Measurements from ENCODE around the gene SPESP1. TPM values are rescaled to one million over a fixed set of nuclear protein-coding genes. Genes with fewer than 3 reads are reported as not detected.

SPESP1 gene
- total RNA-seq: 1 to 10 TPM; 1.2 to 4.1 (median 2.2) TPM

- Histone ChIP-seq H3K27me3 (peaks cover 9% of the 10 kb centered on the region), H3K4me1 (no peaks in the 10 kb centered on the region), H3K9me3 (no peaks in the 10 kb centered on the region), H3K36me3 (no peaks in the 10 kb centered on the region), H3K4me3 (peak within 1 kb of the TSS; percentile 43), H3K27ac (no peak within 1 kb of the TSS)
- peak in 1 of 2 donors; percentile 66 for DNase-seq (ENCODE audit: low spot score in 2 of 2)
- TF ChIP-seq EP300 (IDR thresholded peaks at IDR 0.05) (no peak), CTCF (IDR thresholded peaks at IDR 0.05) (no peak), POLR2AphosphoS5 (IDR thresholded peaks at IDR 0.05) (no peak), POLR2A (IDR thresholded peaks at IDR 0.05) (no peak)
- 74% methylated on average over 58 of the region's 72 CpGs for WGBS
These were observed at the start of gene SPESP1 for GRCh38 chr15:68930268-68931022. TSS of gene SPESP1 (plus strand) at chr15:68930525. CDS start at chr15:68930654, 129 bp downstream.

GRCh38 chr15:68885070-68885469 lies 45.3 kb upstream of the SPESP1 start:
- DNase-seq (ENCODE audit: low spot score in 2 of 2): no peak
- no peaks in the 10 kb centered on the region for H3K9me3 ChIP-seq
- no peak for TF ChIP-seq EP300 (IDR thresholded peaks at IDR 0.05)
- TF ChIP-seq CTCF (IDR thresholded peaks at IDR 0.05): no peak
- TF ChIP-seq POLR2A (IDR thresholded peaks at IDR 0.05): no peak

GRCh38 chr15:68887120-68887519 lies 43.2 kb upstream of the SPESP1 start:
- Histone ChIP-seq H3K36me3 (no peaks in the 10 kb centered on the region), H3K4me3 (no peak overlapping the region), H3K27me3 (peaks cover 2% of the 10 kb centered on the region), H3K4me1 (no peaks in the 10 kb centered on the region), H3K9me3 (no peaks in the 10 kb centered on the region), H3K27ac (no peak overlapping the region)
- WGBS: 91% methylated on average over 3 of the region's 3 CpGs
- no peak for TF ChIP-seq CTCF (IDR thresholded peaks at IDR 0.05)
- no peak for DNase-seq (ENCODE audit: low spot score in 2 of 2)

More at GRCh38 chr15:68885070-68885469, 45.3 kb upstream of the SPESP1 start:
- Histone ChIP-seq H3K4me3 (no peak overlapping the region), H3K27ac (no peak overlapping the region), H3K36me3 (no peaks in the 10 kb centered on the region), H3K4me1 (no peaks in the 10 kb centered on the region), H3K27me3 (peaks cover 2% of the 10 kb centered on the region)
- WGBS: 16% methylated on average over 6 of the region's 6 CpGs

GRCh38 chr15:68887819-68888218 lies 42.5 kb upstream of the SPESP1 start:
- no peaks in the 10 kb centered on the region for H3K9me3 ChIP-seq
- H3K27me3 ChIP-seq: peaks cover 2% of the 10 kb centered on the region
- H3K36me3 ChIP-seq: no peaks in the 10 kb centered on the region
- no peak for TF ChIP-seq POLR2A (IDR thresholded peaks at IDR 0.05)
- no peak for TF ChIP-seq CTCF (IDR thresholded peaks at IDR 0.05)
- TF ChIP-seq EP300 (IDR thresholded peaks at IDR 0.05): no peak
- no peak for TF ChIP-seq POLR2AphosphoS5 (IDR thresholded peaks at IDR 0.05)
- no peak for DNase-seq (ENCODE audit: low spot score in 2 of 2)
- WGBS: 85% methylated on average over 8 of the region's 8 CpGs
- no peak overlapping the region for H3K27ac ChIP-seq
- no peaks in the 10 kb centered on the region for H3K4me1 ChIP-seq
- no peak overlapping the region for H3K4me3 ChIP-seq

GRCh38 chr15:68888419-68888818 lies 41.9 kb upstream of the SPESP1 start:
- H3K4me1 ChIP-seq: no peaks in the 10 kb centered on the region
- 61% methylated on average over 12 of the region's 12 CpGs for WGBS
- H3K27ac ChIP-seq: no peak overlapping the region
- no peak overlapping the region for H3K4me3 ChIP-seq
- TF ChIP-seq EP300 (IDR thresholded peaks at IDR 0.05): no peak
- TF ChIP-seq CTCF (IDR thresholded peaks at IDR 0.05): no peak
- no peak for TF ChIP-seq POLR2A (IDR thresholded peaks at IDR 0.05)
- no peak for TF ChIP-seq POLR2AphosphoS5 (IDR thresholded peaks at IDR 0.05)
- DNase-seq (ENCODE audit: low spot score in 2 of 2): no peak
- no peaks in the 10 kb centered on the region for H3K9me3 ChIP-seq
- peaks cover 2% of the 10 kb centered on the region for H3K27me3 ChIP-seq
- H3K36me3 ChIP-seq: no peaks in the 10 kb centered on the region
